Esophagus muscularis mucosa (tissue), 3 donors: ENCODE results near the gene MRAP2.

Experiments used
- POLR2AphosphoS5 ChIP-seq, 2 donors: sonication (generic); formaldehyde crosslinking; IDR thresholded peaks; one replicate each; pipeline ENCODE4 v1.6.1; 2017; ENCODE audit warnings: antibody characterized with exemption in 2 of 2
- TF ChIP-seq, protein P1 (sequence below), 3 experiments: fragments of 200-600 bp in 2 of 3; fragments of 450-650 bp in 1 of 3; sonication (generic) in 2 of 3; IDR thresholded peaks; one replicate each; pipeline ENCODE4 v1.5.1; 2017 to 2019; ENCODE audit warnings: antibody characterized with exemption in 3 of 3, mild to moderate bottlenecking in 2 of 3, moderate library complexity in 1 of 3

DNA sequence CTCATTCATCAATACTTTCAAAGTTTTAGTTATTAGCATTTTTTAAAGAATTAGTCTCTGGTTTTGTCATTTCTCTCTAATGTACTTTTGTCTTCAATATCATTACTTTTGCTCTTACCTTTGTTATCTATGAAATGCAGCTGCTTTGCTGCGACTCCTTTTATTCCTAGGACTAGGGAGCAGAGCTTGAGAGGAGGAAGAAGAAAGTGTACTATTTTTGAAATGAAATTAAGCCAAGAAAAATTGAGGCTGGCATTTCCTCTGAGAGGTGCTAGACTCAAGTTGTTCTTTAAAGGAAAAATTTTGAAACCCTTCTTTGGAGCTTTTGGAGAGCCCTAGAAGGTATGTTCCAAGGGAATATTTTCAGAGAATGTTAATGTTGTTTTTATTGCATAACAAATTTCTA, 48.3 kb upstream of the MRAP2 start:
- TF ChIP-seq POLR2AphosphoS5 (IDR thresholded peaks at IDR 0.05): no peak
- TF ChIP-seq, protein P1, sequence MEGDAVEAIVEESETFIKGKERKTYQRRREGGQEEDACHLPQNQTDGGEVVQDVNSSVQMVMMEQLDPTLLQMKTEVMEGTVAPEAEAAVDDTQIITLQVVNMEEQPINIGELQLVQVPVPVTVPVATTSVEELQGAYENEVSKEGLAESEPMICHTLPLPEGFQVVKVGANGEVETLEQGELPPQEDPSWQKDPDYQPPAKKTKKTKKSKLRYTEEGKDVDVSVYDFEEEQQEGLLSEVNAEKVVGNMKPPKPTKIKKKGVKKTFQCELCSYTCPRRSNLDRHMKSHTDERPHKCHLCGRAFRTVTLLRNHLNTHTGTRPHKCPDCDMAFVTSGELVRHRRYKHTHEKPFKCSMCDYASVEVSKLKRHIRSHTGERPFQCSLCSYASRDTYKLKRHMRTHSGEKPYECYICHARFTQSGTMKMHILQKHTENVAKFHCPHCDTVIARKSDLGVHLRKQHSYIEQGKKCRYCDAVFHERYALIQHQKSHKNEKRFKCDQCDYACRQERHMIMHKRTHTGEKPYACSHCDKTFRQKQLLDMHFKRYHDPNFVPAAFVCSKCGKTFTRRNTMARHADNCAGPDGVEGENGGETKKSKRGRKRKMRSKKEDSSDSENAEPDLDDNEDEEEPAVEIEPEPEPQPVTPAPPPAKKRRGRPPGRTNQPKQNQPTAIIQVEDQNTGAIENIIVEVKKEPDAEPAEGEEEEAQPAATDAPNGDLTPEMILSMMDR (IDR thresholded peaks at IDR 0.05): no peak
